Peyer's patch (tissue), 4 donors: Measurements from ENCODE around the gene PCDHB16. TPM values are rescaled to one million over a fixed set of nuclear protein-coding genes. Genes with fewer than 3 reads are reported as not detected.
"Not testable (repeated sequence)": the region's sequence is repeated elsewhere in the genome, so short reads cannot be mapped to it uniquely, and the experiment has no call there.

Experiments
- DNase-seq, 3 donors: peaks; one replicate each; pipeline ENCODE4 v3.0.0-alpha.2; 2017 to 2019
- H3K27ac ChIP-seq, 4 donors: fragments of 200-600 bp; sonication (generic); one replicate each; pipeline ENCODE4 v1.5.1; 2016 to 2019
- H3K27me3 ChIP-seq, 2 donors: fragments of 200-600 bp; sonication (generic); one replicate each; pipeline ENCODE4 v1.5.1; 2019
- H3K36me3 ChIP-seq, 3 donors: fragments of 200-600 bp; sonication (generic); one replicate each; pipeline ENCODE4 v1.5.1; 2016 to 2019
- H3K4me1 ChIP-seq, 4 donors: fragments of 200-600 bp; sonication (generic); one replicate each; pipeline ENCODE4 v1.5.1; 2016 to 2019
- H3K4me3 ChIP-seq, 4 donors: fragments of 200-600 bp; sonication (generic); 1 replicate in 3 of 4; 2 replicates in 1 of 4; pipeline ENCODE4 v1.5.1; 2016 to 2019; ENCODE audit warnings: mild to moderate bottlenecking in 1 of 4
- H3K9me3 ChIP-seq, 4 donors: fragments of 200-600 bp; sonication (generic); one replicate each; pipeline ENCODE4 v1.5.1; 2016 to 2019; ENCODE audit warnings: mild to moderate bottlenecking in 1 of 4
- POLR2A ChIP-seq, 2 donors: fragments of 450-650 bp; IDR thresholded peaks; one replicate each; pipeline ENCODE4 v1.5.1; 2017; ENCODE audit warnings: antibody characterized with exemption in 2 of 2, mild to moderate bottlenecking in 2 of 2, moderate library complexity in 2 of 2
- total RNA-seq, 4 donors: library from RNA; depleted of rRNA; stranded (reverse); fragments of >200 nt; gene quantifications; one replicate each; pipeline ENCODE4 v1.1.0, GENCODE V29; 2016
- TF ChIP-seq, protein P1 (sequence below), 6 experiments: fragments of 450-650 bp in 4 of 6; fragments of 200-600 bp in 2 of 6; sonication (generic) in 1 of 6; IDR thresholded peaks; one replicate each; pipeline ENCODE4 v1.5.1; 2017 to 2019; ENCODE audit warnings: antibody characterized with exemption in 6 of 6, mild to moderate bottlenecking in 3 of 6, moderate library complexity in 1 of 6

PCDHB16 gene
- total RNA-seq: 1 to 10 TPM in 1 of 4 donors, under 1 TPM in 2, not detected in 1; 0.35 to 5.8 (median 0.40) TPM

- H3K4me3 ChIP-seq: peak within 1 kb of the TSS in 1 of 4 donors; percentile 19
- H3K9me3 ChIP-seq: peaks cover 0 to 28% (median 2%) of the 10 kb centered on the region in 4 donors
- no peak for TF ChIP-seq POLR2A (IDR thresholded peaks at IDR 0.05)
- TF ChIP-seq, protein P1, sequence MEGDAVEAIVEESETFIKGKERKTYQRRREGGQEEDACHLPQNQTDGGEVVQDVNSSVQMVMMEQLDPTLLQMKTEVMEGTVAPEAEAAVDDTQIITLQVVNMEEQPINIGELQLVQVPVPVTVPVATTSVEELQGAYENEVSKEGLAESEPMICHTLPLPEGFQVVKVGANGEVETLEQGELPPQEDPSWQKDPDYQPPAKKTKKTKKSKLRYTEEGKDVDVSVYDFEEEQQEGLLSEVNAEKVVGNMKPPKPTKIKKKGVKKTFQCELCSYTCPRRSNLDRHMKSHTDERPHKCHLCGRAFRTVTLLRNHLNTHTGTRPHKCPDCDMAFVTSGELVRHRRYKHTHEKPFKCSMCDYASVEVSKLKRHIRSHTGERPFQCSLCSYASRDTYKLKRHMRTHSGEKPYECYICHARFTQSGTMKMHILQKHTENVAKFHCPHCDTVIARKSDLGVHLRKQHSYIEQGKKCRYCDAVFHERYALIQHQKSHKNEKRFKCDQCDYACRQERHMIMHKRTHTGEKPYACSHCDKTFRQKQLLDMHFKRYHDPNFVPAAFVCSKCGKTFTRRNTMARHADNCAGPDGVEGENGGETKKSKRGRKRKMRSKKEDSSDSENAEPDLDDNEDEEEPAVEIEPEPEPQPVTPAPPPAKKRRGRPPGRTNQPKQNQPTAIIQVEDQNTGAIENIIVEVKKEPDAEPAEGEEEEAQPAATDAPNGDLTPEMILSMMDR (IDR thresholded peaks at IDR 0.05): no peak
- no peaks in the 10 kb centered on the region for H3K4me1 ChIP-seq
- no peak within 1 kb of the TSS for H3K27ac ChIP-seq
- no peak for DNase-seq
- H3K36me3 ChIP-seq: no peaks in the 10 kb centered on the region
- no peaks in the 10 kb centered on the region for H3K27me3 ChIP-seq
These were observed at the start of gene PCDHB16 for GRCh38 chr5:141182248-141182647. PCDHB16 (plus strand) TSS chr5:141182387; CDS start chr5:141182560, 173 bp downstream.

GRCh38 chr5:141135030-141135717 is 47.0 kb upstream of the PCDHB16 start, which contains the start of gene PCDHB5:
PCDHB5 (plus strand) TSS chr5:141135206; CDS start chr5:141135435, 229 bp downstream.
- Histone ChIP-seq H3K27ac (no peak within 1 kb of the TSS), H3K4me3 (peak within 1 kb of the TSS in 1 of 4 donors; percentile 8), H3K27me3 (no peaks in the 10 kb centered on the region), H3K9me3 (peaks cover 0 to 38% (median 0%) of the 10 kb centered on the region in 4 donors), H3K36me3 (no peaks in the 10 kb centered on the region), H3K4me1 (no peaks in the 10 kb centered on the region)
- DNase-seq: no peak
- TF ChIP-seq POLR2A (IDR thresholded peaks at IDR 0.05): no peak
- TF ChIP-seq, protein P1 (IDR thresholded peaks at IDR 0.05): no peak

DNA sequence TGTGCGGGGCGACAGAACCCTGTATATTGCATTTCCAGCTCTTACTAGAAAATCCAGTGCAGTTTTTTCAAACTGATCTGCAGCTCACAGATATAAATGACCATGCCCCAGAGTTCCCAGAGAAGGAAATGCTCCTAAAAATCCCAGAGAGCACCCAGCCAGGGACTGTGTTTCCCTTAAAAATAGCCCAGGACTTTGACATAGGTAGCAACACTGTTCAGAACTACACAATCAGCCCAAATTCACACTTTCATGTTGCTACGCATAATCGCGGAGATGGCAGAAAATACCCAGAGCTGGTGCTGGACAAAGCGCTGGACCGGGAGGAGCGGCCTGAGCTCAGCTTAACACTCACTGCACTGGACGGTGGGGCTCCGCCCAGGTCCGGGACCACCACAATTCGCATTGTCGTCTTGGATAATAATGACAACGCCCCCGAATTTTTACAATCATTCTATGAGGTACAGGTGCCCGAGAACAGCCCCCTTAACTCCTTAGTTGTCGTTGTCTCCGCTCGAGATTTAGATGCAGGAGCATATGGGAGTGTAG is 46.4 kb upstream of the PCDHB16 start:
- H3K4me1 ChIP-seq: no peaks in the 10 kb centered on the region
- DNase-seq: no peak
- H3K9me3 ChIP-seq: peaks cover 0 to 38% (median 0%) of the 10 kb centered on the region in 4 donors
- peak overlapping the region in 1 of 4 donors; percentile 8 for H3K4me3 ChIP-seq
- no peaks in the 10 kb centered on the region for H3K36me3 ChIP-seq
- no peaks in the 10 kb centered on the region for H3K27me3 ChIP-seq
- no peak overlapping the region for H3K27ac ChIP-seq
- TF ChIP-seq, protein P1 (IDR thresholded peaks at IDR 0.05): no peak
- no peak for TF ChIP-seq POLR2A (IDR thresholded peaks at IDR 0.05)

DNA sequence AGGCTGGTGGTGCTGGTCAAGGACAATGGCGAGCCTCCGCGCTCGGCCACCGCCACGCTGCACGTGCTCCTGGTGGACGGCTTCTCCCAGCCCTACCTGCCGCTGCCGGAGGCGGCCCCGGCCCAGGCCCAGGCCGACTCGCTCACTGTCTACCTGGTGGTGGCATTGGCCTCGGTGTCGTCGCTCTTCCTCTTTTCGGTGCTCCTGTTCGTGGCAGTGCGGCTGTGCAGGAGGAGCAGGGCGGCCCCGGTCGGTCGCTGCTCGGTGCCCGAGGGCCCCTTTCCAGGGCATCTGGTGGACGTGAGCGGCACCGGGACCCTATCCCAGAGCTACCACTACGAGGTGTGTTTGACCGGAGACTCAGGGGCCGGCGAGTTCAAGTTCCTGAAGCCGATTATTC is 44.8 kb upstream of the PCDHB16 start:
- peaks cover 0 to 38% (median 0%) of the 10 kb centered on the region in 4 donors for H3K9me3 ChIP-seq
- DNase-seq, H3K4me3 ChIP-seq, H3K27ac ChIP-seq, H3K4me1 ChIP-seq, H3K36me3 ChIP-seq, H3K27me3 ChIP-seq: not testable (repeated sequence)

DNA sequence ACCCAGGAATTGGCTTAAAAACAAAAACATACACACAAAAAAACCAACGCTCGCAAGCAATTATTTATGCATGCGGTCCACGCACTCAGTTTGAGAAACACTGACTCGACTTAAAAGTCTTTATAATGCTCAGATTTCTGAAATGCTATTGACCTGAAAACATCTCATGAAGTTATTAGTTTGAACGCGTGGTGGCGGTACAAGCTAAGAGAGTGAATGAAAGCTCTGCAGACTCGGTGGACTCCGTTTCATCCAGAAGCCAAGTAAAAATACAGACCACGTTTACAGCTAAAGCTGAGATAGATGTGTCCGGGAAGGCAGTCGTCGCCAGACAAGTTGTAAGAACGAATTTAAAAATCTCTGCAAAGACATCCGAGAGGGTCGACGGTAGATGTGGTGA is 32.4 kb upstream of the PCDHB16 start, which contains the start of gene PCDHB6:
Gene PCDHB6 (plus strand): TSS at position 246 of the 400 bp plus-strand sequence. CDS start 201 bp downstream, outside the sequence.
- peaks cover 0 to 29% (median 3%) of the 10 kb centered on the region in 4 donors for H3K9me3 ChIP-seq
- DNase-seq: no peak
- no peak for TF ChIP-seq POLR2A (IDR thresholded peaks at IDR 0.05)
- TF ChIP-seq, protein P1 (IDR thresholded peaks at IDR 0.05): no peak
- no peak within 1 kb of the TSS for H3K27ac ChIP-seq
- H3K4me1 ChIP-seq: no peaks in the 10 kb centered on the region
- no peak within 1 kb of the TSS for H3K4me3 ChIP-seq
- no peaks in the 10 kb centered on the region for H3K36me3 ChIP-seq
- H3K27me3 ChIP-seq: no peaks in the 10 kb centered on the region
